OCI-LY1 (cell line): ENCODE measurements around the gene GALNT18.

Experiments used
- H2AFZ ChIP-seq: fragments of 200-600 bp; sonication (generic), shearing (Covaris generic); 2 replicates; pipeline ENCODE4 v1.6.0; 2014; ENCODE audit warnings: antibody characterized with exemption, mild to moderate bottlenecking, low read length
- H3F3A ChIP-seq: fragments of 200-600 bp; sonication (generic), shearing (Covaris generic); 2 replicates; pipeline ENCODE4 v1.6.0; 2014; ENCODE audit warnings: mild to moderate bottlenecking, antibody characterized with exemption, low read length, moderate library complexity; ENCODE audit not compliant: insufficient read depth
- H3K27ac ChIP-seq: fragments of 200-600 bp; sonication (generic); 2 replicates; pipeline ENCODE4 v1.5.1; 2014; ENCODE audit warnings: low read length, mixed run types, mild to moderate bottlenecking, low read depth; ENCODE audit not compliant: poor library complexity, severe bottlenecking
- H3K27me3 ChIP-seq: fragments of 200-600 bp; sonication (generic); 2 replicates; pipeline ENCODE4 v1.6.0; 2014; ENCODE audit warnings: antibody characterized with exemption, mild to moderate bottlenecking, low read length, moderate library complexity; ENCODE audit not compliant: insufficient read depth
- H3K36me3 ChIP-seq: fragments of 200-600 bp; sonication (generic); 2 replicates; pipeline ENCODE4 v1.6.1; 2014; ENCODE audit warnings: mild to moderate bottlenecking, antibody characterized with exemption, low read length, moderate library complexity, mixed read lengths; ENCODE audit not compliant: insufficient read depth
- H3K4me1 ChIP-seq: fragments of 200-600 bp; sonication (generic); 2 replicates; pipeline ENCODE4 v1.5.1; 2014; ENCODE audit warnings: mild to moderate bottlenecking, low read length, moderate library complexity; ENCODE audit not compliant: insufficient read depth, severe bottlenecking
- H3K4me2 ChIP-seq: fragments of 200-600 bp; sonication (generic), shearing (Covaris generic); 2 replicates; pipeline ENCODE4 v1.6.1; 2014; ENCODE audit warnings: low read length
- H3K4me3 ChIP-seq: fragments of 200-600 bp; sonication (generic); 2 replicates; pipeline ENCODE4 v1.5.1; 2014; ENCODE audit warnings: low read length, low read depth, mild to moderate bottlenecking, mixed read lengths; ENCODE audit not compliant: poor library complexity, severe bottlenecking
- H3K79me2 ChIP-seq: fragments of 200-600 bp; shearing (Covaris generic); 2 replicates; pipeline ENCODE4 v1.6.1; 2016; ENCODE audit warnings: mixed run types, low read length, mixed read lengths; ENCODE audit not compliant: insufficient read depth
- H3K9ac ChIP-seq: fragments of 200-600 bp; sonication (generic), shearing (Covaris generic); 2 replicates; pipeline ENCODE4 v1.6.1; 2014; ENCODE audit warnings: mild to moderate bottlenecking, low read length, mixed read lengths
- H3K9me2 ChIP-seq: fragments of 200-600 bp; sonication (generic), shearing (Covaris generic); 2 replicates; pipeline ENCODE4 v1.6.1; 2014; ENCODE audit warnings: low read depth, mild to moderate bottlenecking, low read length, mixed read lengths
- H3K9me3 ChIP-seq: fragments of 200-600 bp; shearing (Covaris generic); 2 replicates; pipeline ENCODE4 v1.6.1; 2014; ENCODE audit warnings: low read length, mixed read lengths
- H4K20me1 ChIP-seq: fragments of 200-600 bp; sonication (generic), shearing (Covaris generic); 2 replicates; pipeline ENCODE4 v1.6.0; 2016; ENCODE audit warnings: mild to moderate bottlenecking, low read length; ENCODE audit not compliant: insufficient read depth
- EZH2 ChIP-seq: fragments of 200-600 bp; sonication (generic), shearing (Covaris generic); IDR thresholded peaks from 2 replicates; pipeline ENCODE4 v1.8.0; 2017; ENCODE audit warnings: borderline replicate concordance, mixed run types, mild to moderate bottlenecking, antibody characterized with exemption, low read length, moderate library complexity, mixed read lengths
- TF ChIP-seq, protein P1 (sequence below): fragments of 200-600 bp; sonication (generic), shearing (Covaris generic); IDR thresholded peaks from 2 replicates; pipeline ENCODE4 v1.5.1; 2017; ENCODE audit warnings: mild to moderate bottlenecking, antibody characterized with exemption, low read length, moderate library complexity, mixed read lengths

GALNT18 gene

DNA sequence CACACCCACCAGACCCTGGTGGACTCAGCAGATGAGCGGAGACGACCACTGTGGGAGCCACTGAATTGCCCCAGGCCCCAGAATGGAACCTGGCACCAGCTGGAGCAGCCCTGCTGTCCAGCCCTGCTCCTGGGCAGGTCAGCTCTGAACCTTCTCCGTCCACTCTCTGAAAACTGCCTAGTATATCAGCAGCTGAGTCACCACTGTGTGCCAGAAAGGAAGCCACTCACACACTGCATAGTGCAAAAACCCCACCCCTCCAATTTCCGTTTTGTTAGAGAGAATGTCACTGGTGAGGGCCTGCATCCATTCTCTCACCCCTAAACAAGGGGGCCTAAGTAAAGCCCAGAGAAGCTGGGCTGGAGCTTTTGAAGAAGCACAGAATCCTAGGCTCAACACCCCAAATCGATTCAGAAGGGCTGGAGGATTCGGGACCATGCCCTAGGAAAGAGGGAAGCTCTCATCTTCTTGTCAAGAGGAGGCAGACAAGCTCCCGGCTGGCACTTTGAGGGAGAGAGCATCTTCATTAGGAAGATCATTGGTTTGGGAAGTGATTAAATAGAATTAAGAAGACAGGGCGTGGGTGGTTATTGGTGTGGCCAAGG, 44.5 kb downstream of the GALNT18 start:
- Histone ChIP-seq H3K79me2 (no peaks in the 10 kb centered on the region), H3K27me3 (no peaks in the 10 kb centered on the region), H3K4me3 (no peak overlapping the region), H3K4me1 (no peaks in the 10 kb centered on the region), H3K9ac (no peak overlapping the region), H2AFZ (no peak overlapping the region), H3K9me3 (no peaks in the 10 kb centered on the region), H3K36me3 (no peaks in the 10 kb centered on the region), H3K4me2 (no peak overlapping the region), H3K27ac (no peak overlapping the region), H3F3A (no peaks in the 10 kb centered on the region), H4K20me1 (no peaks in the 10 kb centered on the region), H3K9me2 (no peaks in the 10 kb centered on the region)
- TF ChIP-seq, protein P1, sequence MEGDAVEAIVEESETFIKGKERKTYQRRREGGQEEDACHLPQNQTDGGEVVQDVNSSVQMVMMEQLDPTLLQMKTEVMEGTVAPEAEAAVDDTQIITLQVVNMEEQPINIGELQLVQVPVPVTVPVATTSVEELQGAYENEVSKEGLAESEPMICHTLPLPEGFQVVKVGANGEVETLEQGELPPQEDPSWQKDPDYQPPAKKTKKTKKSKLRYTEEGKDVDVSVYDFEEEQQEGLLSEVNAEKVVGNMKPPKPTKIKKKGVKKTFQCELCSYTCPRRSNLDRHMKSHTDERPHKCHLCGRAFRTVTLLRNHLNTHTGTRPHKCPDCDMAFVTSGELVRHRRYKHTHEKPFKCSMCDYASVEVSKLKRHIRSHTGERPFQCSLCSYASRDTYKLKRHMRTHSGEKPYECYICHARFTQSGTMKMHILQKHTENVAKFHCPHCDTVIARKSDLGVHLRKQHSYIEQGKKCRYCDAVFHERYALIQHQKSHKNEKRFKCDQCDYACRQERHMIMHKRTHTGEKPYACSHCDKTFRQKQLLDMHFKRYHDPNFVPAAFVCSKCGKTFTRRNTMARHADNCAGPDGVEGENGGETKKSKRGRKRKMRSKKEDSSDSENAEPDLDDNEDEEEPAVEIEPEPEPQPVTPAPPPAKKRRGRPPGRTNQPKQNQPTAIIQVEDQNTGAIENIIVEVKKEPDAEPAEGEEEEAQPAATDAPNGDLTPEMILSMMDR: no peak
- TF ChIP-seq EZH2: no peak

- Histone ChIP-seq H3K9ac (no peak overlapping the region), H3K9me3 (no peaks in the 10 kb centered on the region), H3K4me2 (no peak overlapping the region), H4K20me1 (no peaks in the 10 kb centered on the region), H3K36me3 (no peaks in the 10 kb centered on the region), H3K4me1 (no peaks in the 10 kb centered on the region), H3K9me2 (no peaks in the 10 kb centered on the region), H2AFZ (no peak overlapping the region), H3F3A (no peaks in the 10 kb centered on the region), H3K27ac (no peak overlapping the region), H3K79me2 (no peaks in the 10 kb centered on the region), H3K27me3 (no peaks in the 10 kb centered on the region), H3K4me3 (no peak overlapping the region)
- TF ChIP-seq, protein P1: no peak
- no peak for TF ChIP-seq EZH2
Measured at GRCh38 chr11:11574373-11575287, 47.2 kb downstream of the GALNT18 start.

DNA sequence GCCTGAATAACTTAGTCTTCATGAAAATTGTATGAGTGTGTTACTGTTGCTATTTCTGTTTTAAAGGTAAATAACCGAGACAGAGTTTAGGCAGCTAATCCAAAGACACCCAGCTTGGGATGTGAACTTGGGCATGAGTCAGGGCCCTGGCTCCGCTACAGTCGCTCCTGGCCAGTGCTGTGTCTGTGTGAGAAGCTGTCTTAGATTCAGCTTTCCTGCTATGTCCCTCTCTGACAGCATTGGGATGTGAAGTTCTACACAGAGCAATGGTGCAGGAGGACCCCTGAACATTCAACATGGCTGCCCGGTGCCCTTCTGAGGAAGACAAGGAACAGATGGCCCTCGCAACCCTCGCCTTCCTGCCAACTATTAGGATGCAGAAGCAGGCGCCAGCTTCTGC, 49.4 kb downstream of the GALNT18 start:
- Histone ChIP-seq H3K4me3 (no peak overlapping the region), H3K9me2 (no peaks in the 10 kb centered on the region), H2AFZ (no peak overlapping the region), H3K36me3 (no peaks in the 10 kb centered on the region), H3K9ac (no peak overlapping the region), H4K20me1 (no peaks in the 10 kb centered on the region), H3K79me2 (no peaks in the 10 kb centered on the region), H3K27ac (no peak overlapping the region), H3K4me2 (no peak overlapping the region), H3F3A (no peaks in the 10 kb centered on the region), H3K27me3 (no peaks in the 10 kb centered on the region), H3K9me3 (no peaks in the 10 kb centered on the region), H3K4me1 (no peaks in the 10 kb centered on the region)
- no peak for TF ChIP-seq EZH2
- TF ChIP-seq, protein P1: no peak
